Ascending aorta (tissue), 2 donors: Measurements from ENCODE around the gene SMARCA4. TPM values are rescaled to one million over a fixed set of nuclear protein-coding genes. Genes with fewer than 3 reads are reported as not detected.

Experiments used
- DNase-seq, 2 donors: peaks; one replicate each; pipeline ENCODE4 v3.0.0-alpha.2; 2019; ENCODE audit warnings: low spot score in 2 of 2
- H3K27ac ChIP-seq, 2 donors: fragments of 200-600 bp; sonication (generic); one replicate each; pipeline ENCODE4 v1.5.1; 2016 to 2017; ENCODE audit warnings: mild to moderate bottlenecking in 1 of 2
- H3K27me3 ChIP-seq: fragments of 200-600 bp; sonication (generic); one replicate; pipeline ENCODE4 v1.5.1; 2017
- H3K36me3 ChIP-seq, 2 donors: fragments of 200-600 bp; sonication (generic); one replicate each; pipeline ENCODE4 v1.5.1; 2016
- H3K4me1 ChIP-seq, 2 donors: fragments of 200-600 bp; sonication (generic); one replicate each; pipeline ENCODE4 v1.5.1; 2016 to 2017; ENCODE audit warnings: mild to moderate bottlenecking in 1 of 2
- H3K4me3 ChIP-seq, 2 donors: fragments of 200-600 bp; sonication (generic); one replicate each; pipeline ENCODE4 v1.5.1; 2016 to 2017; ENCODE audit warnings: mild to moderate bottlenecking in 1 of 2
- H3K9me3 ChIP-seq, 2 donors: fragments of 200-600 bp; sonication (generic); one replicate each; pipeline ENCODE4 v1.5.1; 2016
- CTCF ChIP-seq, 3 experiments: fragments of 200-600 bp in 2 of 3; fragments of 450-650 bp in 1 of 3; sonication (generic) in 2 of 3; IDR thresholded peaks; one replicate each; pipeline ENCODE4 v1.5.1; 2016 to 2019; ENCODE audit warnings: antibody characterized with exemption in 3 of 3, mild to moderate bottlenecking in 1 of 3, moderate library complexity in 1 of 3
- intact Hi-C: fragments of 100-400 bp; cut with DNase I; formaldehyde crosslinking; loops from one replicate; pipeline ENCODE4 v1.15.1; 2023
- total RNA-seq: library from RNA; depleted of rRNA; stranded (reverse); fragments of >200 nt; gene quantifications from one replicate; pipeline ENCODE4 v1.1.0, GENCODE V29; 2016

Gene SMARCA4
- total RNA-seq, 1 donor from 2014 or later, result 89.5 TPM

- H3K36me3 ChIP-seq, result peaks cover 95% of the 10 kb centered on the region in 2 donors
- H3K9me3 ChIP-seq, result no peaks in the 10 kb centered on the region
- H3K27ac ChIP-seq, result no peak overlapping the region
- DNase-seq, result no peak
- H3K4me3 ChIP-seq, result no peak overlapping the region
- no peaks in the 10 kb centered on the region for H3K4me1 ChIP-seq
- intact Hi-C loops, result no loop called here
- H3K27me3 ChIP-seq, result no peaks in the 10 kb centered on the region
- TF ChIP-seq CTCF (IDR thresholded peaks at IDR 0.05), result no peak
These were observed 62.2 kb downstream of the SMARCA4 start for GRCh38 chr19:11023016-11023415.

GRCh38 chr19:11023710-11024109 is 62.9 kb downstream of the SMARCA4 start:
- DNase-seq, result no peak
- no peaks in the 10 kb centered on the region for H3K9me3 ChIP-seq
- intact Hi-C loops, result no loop called here
- no peak overlapping the region for H3K4me3 ChIP-seq
- H3K27me3 ChIP-seq, result no peaks in the 10 kb centered on the region
- peaks cover 95 to 97% of the 10 kb centered on the region in 2 donors for H3K36me3 ChIP-seq
- no peaks in the 10 kb centered on the region for H3K4me1 ChIP-seq
- no peak for TF ChIP-seq CTCF (IDR thresholded peaks at IDR 0.05)
- H3K27ac ChIP-seq, result no peak overlapping the region

GRCh38 chr19:11024259-11024658 is 63.4 kb downstream of the SMARCA4 start:
- intact Hi-C loops, result no loop called here
- peaks cover 95 to 98% of the 10 kb centered on the region in 2 donors for H3K36me3 ChIP-seq
- no peaks in the 10 kb centered on the region for H3K9me3 ChIP-seq
- no peak overlapping the region for H3K4me3 ChIP-seq
- no peaks in the 10 kb centered on the region for H3K4me1 ChIP-seq
- no peak for DNase-seq
- H3K27me3 ChIP-seq, result no peaks in the 10 kb centered on the region
- no peak overlapping the region for H3K27ac ChIP-seq
- no peak for TF ChIP-seq CTCF (IDR thresholded peaks at IDR 0.05)

GRCh38 chr19:11025006-11025405 is 64.2 kb downstream of the SMARCA4 start:
- H3K27ac ChIP-seq, result no peak overlapping the region
- TF ChIP-seq CTCF (IDR thresholded peaks at IDR 0.05), result no peak
- H3K4me3 ChIP-seq, result no peak overlapping the region
- H3K36me3 ChIP-seq, result peaks cover 95% of the 10 kb centered on the region in 2 donors
- no peaks in the 10 kb centered on the region for H3K27me3 ChIP-seq
- no peaks in the 10 kb centered on the region for H3K9me3 ChIP-seq
- DNase-seq, result no peak
- intact Hi-C loops, result no loop called here
- no peaks in the 10 kb centered on the region for H3K4me1 ChIP-seq

- Histone ChIP-seq H3K36me3 (peaks cover 95% of the 10 kb centered on the region in 2 donors), H3K4me3 (no peak overlapping the region), H3K9me3 (no peaks in the 10 kb centered on the region), H3K4me1 (no peaks in the 10 kb centered on the region), H3K27ac (no peak overlapping the region), H3K27me3 (no peaks in the 10 kb centered on the region)
- intact Hi-C loops, result no loop called here
- no peak for DNase-seq
- TF ChIP-seq CTCF (IDR thresholded peaks at IDR 0.05), result no peak
These were observed 64.6 kb downstream of the SMARCA4 start for GRCh38 chr19:11025445-11025844.

GRCh38 chr19:11025997-11026396 is 65.2 kb downstream of the SMARCA4 start:
- DNase-seq, result no peak
- Histone ChIP-seq H3K4me1 (no peaks in the 10 kb centered on the region), H3K27me3 (no peaks in the 10 kb centered on the region), H3K36me3 (peaks cover 95% of the 10 kb centered on the region in 2 donors), H3K27ac (no peak overlapping the region), H3K9me3 (no peaks in the 10 kb centered on the region), H3K4me3 (no peak overlapping the region)
- intact Hi-C loops, result no loop called here
- no peak for TF ChIP-seq CTCF (IDR thresholded peaks at IDR 0.05)
